ENCODE data around the gene HLA-DRB1. TPM values are rescaled to one million over a fixed set of nuclear protein-coding genes. Genes with fewer than 3 reads are reported as not detected.

The HLA-DRB1 gene
- total RNA-seq, 1 experiment from 2014 or later = not detected

DNA sequence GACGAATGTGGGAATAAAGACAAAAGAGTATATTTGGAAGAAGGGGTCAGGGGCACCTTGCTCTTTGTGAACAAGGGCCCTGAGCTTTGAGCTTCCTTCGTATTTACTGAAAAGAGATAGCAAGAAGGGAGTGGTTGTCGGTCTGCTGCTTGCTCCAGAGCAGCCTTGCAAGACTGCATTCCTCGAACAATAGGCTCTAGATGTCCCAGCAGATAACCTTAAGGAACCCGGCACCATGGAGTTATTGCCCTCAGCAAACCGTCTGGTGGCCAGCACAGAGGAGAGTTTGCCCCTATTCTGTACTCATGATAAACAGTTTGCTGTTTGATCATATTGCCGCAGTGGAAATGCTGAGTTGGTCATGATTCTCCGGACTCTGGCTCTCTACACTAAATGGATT is 22.7 kb downstream of the HLA-DRB1 start:
- no TSS peak for BruUV-seq (replicated peaks)
- H3K27me3 Mint-ChIP-seq (ENCODE audit: insufficient read depth, unreplicated experiment) = peaks cover 19% of the 10 kb centered on the region
- no peaks in the 10 kb centered on the region for H3K4me1 Mint-ChIP-seq (ENCODE audit: insufficient read depth, unreplicated experiment)
- TF ChIP-seq, protein P1, sequence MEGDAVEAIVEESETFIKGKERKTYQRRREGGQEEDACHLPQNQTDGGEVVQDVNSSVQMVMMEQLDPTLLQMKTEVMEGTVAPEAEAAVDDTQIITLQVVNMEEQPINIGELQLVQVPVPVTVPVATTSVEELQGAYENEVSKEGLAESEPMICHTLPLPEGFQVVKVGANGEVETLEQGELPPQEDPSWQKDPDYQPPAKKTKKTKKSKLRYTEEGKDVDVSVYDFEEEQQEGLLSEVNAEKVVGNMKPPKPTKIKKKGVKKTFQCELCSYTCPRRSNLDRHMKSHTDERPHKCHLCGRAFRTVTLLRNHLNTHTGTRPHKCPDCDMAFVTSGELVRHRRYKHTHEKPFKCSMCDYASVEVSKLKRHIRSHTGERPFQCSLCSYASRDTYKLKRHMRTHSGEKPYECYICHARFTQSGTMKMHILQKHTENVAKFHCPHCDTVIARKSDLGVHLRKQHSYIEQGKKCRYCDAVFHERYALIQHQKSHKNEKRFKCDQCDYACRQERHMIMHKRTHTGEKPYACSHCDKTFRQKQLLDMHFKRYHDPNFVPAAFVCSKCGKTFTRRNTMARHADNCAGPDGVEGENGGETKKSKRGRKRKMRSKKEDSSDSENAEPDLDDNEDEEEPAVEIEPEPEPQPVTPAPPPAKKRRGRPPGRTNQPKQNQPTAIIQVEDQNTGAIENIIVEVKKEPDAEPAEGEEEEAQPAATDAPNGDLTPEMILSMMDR (IDR thresholded peaks at IDR 0.05; ENCODE audit: unreplicated experiment) = no peak
- intact Hi-C loops (cut with micrococcal nuclease) = no loop called here
- no peak overlapping the region for H3K4me3 Mint-ChIP-seq (ENCODE audit: unreplicated experiment)
- H3K9me3 Mint-ChIP-seq (ENCODE audit: unreplicated experiment) = no peaks in the 10 kb centered on the region
- H3K36me3 Mint-ChIP-seq (ENCODE audit: insufficient read depth, unreplicated experiment) = no peaks in the 10 kb centered on the region
- CTCF ChIA-PET = no interaction called here
- no peak for DNase-seq (ENCODE audit: unreplicated experiment)
- POLR2A ChIA-PET = no interaction called here
- H3K27ac Mint-ChIP-seq (ENCODE audit: low read depth, unreplicated experiment) = no peak overlapping the region

DNA sequence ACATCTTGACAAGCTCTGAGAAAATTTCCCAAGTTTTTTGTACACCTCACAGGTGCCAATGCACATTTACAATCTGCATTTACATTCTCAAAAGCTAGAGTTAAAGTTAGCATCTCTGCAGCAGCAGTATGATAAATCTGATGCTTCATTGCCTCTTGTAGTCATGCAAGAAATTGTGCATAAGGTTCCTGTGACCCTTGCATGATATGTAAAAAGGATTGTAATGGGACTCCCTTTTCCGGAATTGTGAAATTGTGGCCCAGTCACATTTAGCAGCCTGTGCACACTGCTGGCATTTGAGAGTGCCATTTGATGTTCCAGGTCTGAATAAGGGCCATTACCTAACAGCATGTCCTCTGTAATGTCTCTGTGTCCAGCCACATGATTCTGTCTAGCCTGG is 24.1 kb downstream of the HLA-DRB1 start:
- H3K9me3 Mint-ChIP-seq (ENCODE audit: unreplicated experiment) = no peaks in the 10 kb centered on the region
- H3K27me3 Mint-ChIP-seq (ENCODE audit: insufficient read depth, unreplicated experiment) = peaks cover 10% of the 10 kb centered on the region
- intact Hi-C loops (cut with micrococcal nuclease) = no loop called here
- DNase-seq (ENCODE audit: unreplicated experiment) = no peak
- H3K36me3 Mint-ChIP-seq (ENCODE audit: insufficient read depth, unreplicated experiment) = no peaks in the 10 kb centered on the region
- CTCF ChIA-PET = no interaction called here
- H3K27ac Mint-ChIP-seq (ENCODE audit: low read depth, unreplicated experiment) = no peak overlapping the region
- POLR2A ChIA-PET = no interaction called here
- no TSS peak for BruUV-seq (replicated peaks)
- H3K4me3 Mint-ChIP-seq (ENCODE audit: unreplicated experiment) = no peak overlapping the region
- no peaks in the 10 kb centered on the region for H3K4me1 Mint-ChIP-seq (ENCODE audit: insufficient read depth, unreplicated experiment)
- TF ChIP-seq, protein P1 (IDR thresholded peaks at IDR 0.05; ENCODE audit: unreplicated experiment) = no peak

DNA sequence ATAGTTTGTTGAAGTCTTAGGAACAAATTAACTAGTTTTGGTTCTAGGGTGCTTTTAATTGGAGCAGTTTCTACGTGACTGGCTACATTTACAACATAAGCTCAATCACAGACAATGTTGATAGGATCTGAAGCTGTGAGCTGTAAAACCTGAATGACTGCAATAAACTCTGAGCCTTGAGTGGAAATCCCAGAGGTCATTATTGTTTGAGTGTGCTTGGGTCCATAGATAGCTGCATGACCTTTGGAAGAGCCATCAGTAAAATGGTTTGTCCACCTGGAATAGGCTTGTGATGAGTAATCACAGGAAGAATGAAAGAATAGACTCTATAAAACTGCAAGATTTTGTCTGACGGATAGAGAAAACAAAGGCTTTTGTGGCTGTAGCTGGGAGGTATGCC is 26.7 kb downstream of the HLA-DRB1 start:
- Mint-ChIP-seq H3K4me1 (ENCODE audit: insufficient read depth, unreplicated experiment) (no peaks in the 10 kb centered on the region), H3K27ac (ENCODE audit: low read depth, unreplicated experiment) (no peak overlapping the region), H3K36me3 (ENCODE audit: insufficient read depth, unreplicated experiment) (no peaks in the 10 kb centered on the region), H3K4me3 (ENCODE audit: unreplicated experiment) (no peak overlapping the region), H3K27me3 (ENCODE audit: insufficient read depth, unreplicated experiment) (peaks cover 13% of the 10 kb centered on the region), H3K9me3 (ENCODE audit: unreplicated experiment) (no peaks in the 10 kb centered on the region)
- no peak for DNase-seq (ENCODE audit: unreplicated experiment)
- intact Hi-C loops (cut with micrococcal nuclease) = no loop called here
- ChIA-PET POLR2A (no interaction called here), CTCF (no interaction called here)
- BruUV-seq (replicated peaks) = no TSS peak
- TF ChIP-seq, protein P1 (IDR thresholded peaks at IDR 0.05; ENCODE audit: unreplicated experiment) = no peak

DNA sequence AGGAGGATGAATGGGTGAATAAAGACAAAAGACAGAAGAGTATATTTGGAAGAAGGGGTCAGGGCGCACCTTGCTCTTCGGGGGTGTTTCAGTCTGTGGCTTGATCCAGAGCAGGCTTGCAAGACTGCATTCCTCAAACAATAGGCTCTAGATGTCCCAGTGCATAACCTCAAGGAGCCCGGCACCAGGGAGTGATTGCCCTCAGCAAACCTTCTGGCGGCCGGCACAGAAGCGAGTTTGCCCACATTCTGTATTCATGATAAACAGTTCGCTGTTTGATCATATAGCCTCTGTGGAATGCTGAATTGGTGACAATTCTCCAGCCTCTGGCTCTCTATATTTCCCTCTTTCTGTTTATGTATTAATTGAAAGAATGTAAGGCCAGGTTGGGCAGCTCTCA is 29.9 kb downstream of the HLA-DRB1 start:
- H3K27me3 Mint-ChIP-seq (ENCODE audit: insufficient read depth, unreplicated experiment) = peaks cover 14% of the 10 kb centered on the region
- H3K9me3 Mint-ChIP-seq (ENCODE audit: unreplicated experiment) = no peaks in the 10 kb centered on the region
- ChIA-PET CTCF (no interaction called here), POLR2A (no interaction called here)
- H3K36me3 Mint-ChIP-seq (ENCODE audit: insufficient read depth, unreplicated experiment) = no peaks in the 10 kb centered on the region
- no TSS peak for BruUV-seq (replicated peaks)
- no peak overlapping the region for H3K4me3 Mint-ChIP-seq (ENCODE audit: unreplicated experiment)
- H3K27ac Mint-ChIP-seq (ENCODE audit: low read depth, unreplicated experiment) = no peak overlapping the region
- DNase-seq (ENCODE audit: unreplicated experiment) = no peak
- TF ChIP-seq, protein P1 (IDR thresholded peaks at IDR 0.05; ENCODE audit: unreplicated experiment) = no peak
- H3K4me1 Mint-ChIP-seq (ENCODE audit: insufficient read depth, unreplicated experiment) = no peaks in the 10 kb centered on the region
- intact Hi-C loops (cut with micrococcal nuclease) = no loop called here
